Stimulated activated naive CD8-positive, alpha-beta T cell treated with anti-CD3 and anti-CD28 coated beads, Interleukin-15, Interleukin-2, amounts not matched to agents 100 ng/mL and 50 ng/mL, for 24 hours (primary cell): ENCODE results near the gene IFI27L1.

ENCODE experiments used
- H3K27ac Mint-ChIP-seq: one replicate; pipeline ENCODE4 v1.8.0; 2021; ENCODE audit warnings: mild to moderate bottlenecking, mixed read lengths
- H3K27me3 Mint-ChIP-seq: one replicate; pipeline ENCODE4 v1.8.0; 2021; ENCODE audit warnings: mixed read lengths
- H3K36me3 Mint-ChIP-seq: one replicate; pipeline ENCODE4 v1.8.0; 2021; ENCODE audit warnings: low read depth, mixed read lengths
- H3K4me1 Mint-ChIP-seq: one replicate; pipeline ENCODE4 v1.8.0; 2021; ENCODE audit warnings: low read depth, mixed read lengths
- H3K4me3 Mint-ChIP-seq: one replicate; pipeline ENCODE4 v1.8.0; 2021; ENCODE audit warnings: mild to moderate bottlenecking, mixed read lengths
- H3K9me3 Mint-ChIP-seq: one replicate; pipeline ENCODE4 v1.8.0; 2021; ENCODE audit warnings: mixed read lengths

The IFI27L1 gene

DNA sequence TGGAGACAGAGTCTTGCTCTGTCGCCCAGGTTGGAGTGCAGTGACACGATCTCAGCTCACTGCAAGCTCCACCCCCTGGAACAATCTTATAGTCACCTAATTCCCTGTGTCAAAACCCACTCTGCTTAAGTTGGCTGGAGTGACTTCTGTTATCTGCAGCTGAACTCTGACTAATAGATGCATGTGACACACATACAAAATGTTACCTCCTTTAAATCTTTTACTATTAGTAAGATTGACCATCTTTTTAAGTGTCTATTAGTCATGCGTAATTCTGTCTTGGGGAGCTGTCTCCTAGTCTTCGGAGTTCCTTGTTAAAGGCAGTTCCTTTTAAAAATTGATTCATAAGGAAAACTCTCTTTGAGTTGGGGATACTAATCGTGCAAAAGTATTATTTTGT is 7.4 kb downstream of the IFI27L1 start:
- Mint-ChIP-seq H3K4me1 (no peaks in the 10 kb centered on the region), H3K27me3 (no peaks in the 10 kb centered on the region), H3K9me3 (no peaks in the 10 kb centered on the region), H3K27ac (no peak overlapping the region), H3K4me3 (no peak overlapping the region), H3K36me3 (no peaks in the 10 kb centered on the region)

DNA sequence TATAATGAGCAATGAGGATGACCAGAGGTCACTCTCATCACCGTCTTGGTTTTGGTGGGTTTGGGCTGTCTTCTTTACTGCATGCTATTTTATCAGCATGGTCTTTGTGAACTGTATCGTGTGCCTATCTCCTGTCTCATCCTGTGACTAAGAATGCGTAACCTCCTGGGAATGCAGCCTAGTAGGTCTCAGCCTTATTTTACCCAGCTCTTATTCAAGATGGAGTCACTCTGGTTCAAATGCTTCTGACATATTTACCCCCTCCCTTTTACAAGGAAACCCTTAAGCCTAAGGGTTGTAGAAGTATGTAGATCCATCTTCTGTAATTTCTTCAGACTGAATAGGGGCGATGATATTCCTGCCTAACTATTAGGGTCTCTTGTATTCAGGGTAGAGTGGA is 8.4 kb downstream of the IFI27L1 start:
- H3K9me3 Mint-ChIP-seq: no peaks in the 10 kb centered on the region
- H3K27ac Mint-ChIP-seq: no peak overlapping the region
- no peaks in the 10 kb centered on the region for H3K36me3 Mint-ChIP-seq
- H3K4me3 Mint-ChIP-seq: no peak overlapping the region
- H3K4me1 Mint-ChIP-seq: no peaks in the 10 kb centered on the region
- H3K27me3 Mint-ChIP-seq: no peaks in the 10 kb centered on the region

DNA sequence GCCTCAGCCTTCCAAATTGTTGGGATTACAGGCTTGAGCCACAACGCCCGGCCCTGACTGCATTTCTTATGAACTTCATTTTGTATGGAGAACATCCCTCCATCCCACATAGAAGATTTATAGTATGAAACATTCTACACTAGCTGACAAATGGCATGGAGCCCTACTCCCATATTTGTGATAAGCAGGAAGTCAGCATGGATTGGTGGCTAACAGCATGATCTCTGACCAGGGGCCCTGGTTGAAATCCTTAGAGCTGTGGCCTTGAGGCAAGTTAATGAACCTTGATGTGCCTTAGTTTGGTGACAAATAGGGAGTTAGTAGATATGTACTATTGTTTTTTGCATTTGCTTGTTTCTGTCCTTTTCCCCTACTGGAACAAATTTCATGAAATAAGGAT is 12.3 kb downstream of the IFI27L1 start:
- Mint-ChIP-seq H3K4me3 (no peak overlapping the region), H3K27ac (no peak overlapping the region), H3K36me3 (peaks cover 4% of the 10 kb centered on the region), H3K9me3 (no peaks in the 10 kb centered on the region), H3K27me3 (no peaks in the 10 kb centered on the region), H3K4me1 (no peaks in the 10 kb centered on the region)

DNA sequence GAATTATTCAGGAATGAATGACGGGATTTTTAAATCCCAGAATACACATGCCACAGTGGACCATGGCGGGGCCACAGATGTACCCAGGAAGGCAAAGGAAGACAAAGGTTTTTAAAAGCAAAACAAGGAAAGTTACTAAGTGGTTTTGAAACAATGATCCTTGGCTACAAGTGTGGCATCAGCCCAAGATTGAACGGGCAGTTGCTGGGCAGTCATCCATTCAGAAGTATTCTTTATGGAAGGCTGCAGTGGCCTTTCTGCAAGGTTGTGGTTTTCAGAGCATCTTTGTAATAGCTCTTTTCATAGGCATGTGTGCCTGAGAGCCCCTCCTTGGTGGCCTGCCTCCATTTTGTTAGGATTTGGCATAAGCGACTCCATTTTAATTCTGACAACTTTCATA is 16.0 kb downstream of the IFI27L1 start:
- Mint-ChIP-seq H3K27me3 (no peaks in the 10 kb centered on the region), H3K36me3 (peaks cover 4% of the 10 kb centered on the region), H3K4me1 (no peaks in the 10 kb centered on the region), H3K9me3 (no peaks in the 10 kb centered on the region), H3K4me3 (no peak overlapping the region), H3K27ac (no peak overlapping the region)

DNA sequence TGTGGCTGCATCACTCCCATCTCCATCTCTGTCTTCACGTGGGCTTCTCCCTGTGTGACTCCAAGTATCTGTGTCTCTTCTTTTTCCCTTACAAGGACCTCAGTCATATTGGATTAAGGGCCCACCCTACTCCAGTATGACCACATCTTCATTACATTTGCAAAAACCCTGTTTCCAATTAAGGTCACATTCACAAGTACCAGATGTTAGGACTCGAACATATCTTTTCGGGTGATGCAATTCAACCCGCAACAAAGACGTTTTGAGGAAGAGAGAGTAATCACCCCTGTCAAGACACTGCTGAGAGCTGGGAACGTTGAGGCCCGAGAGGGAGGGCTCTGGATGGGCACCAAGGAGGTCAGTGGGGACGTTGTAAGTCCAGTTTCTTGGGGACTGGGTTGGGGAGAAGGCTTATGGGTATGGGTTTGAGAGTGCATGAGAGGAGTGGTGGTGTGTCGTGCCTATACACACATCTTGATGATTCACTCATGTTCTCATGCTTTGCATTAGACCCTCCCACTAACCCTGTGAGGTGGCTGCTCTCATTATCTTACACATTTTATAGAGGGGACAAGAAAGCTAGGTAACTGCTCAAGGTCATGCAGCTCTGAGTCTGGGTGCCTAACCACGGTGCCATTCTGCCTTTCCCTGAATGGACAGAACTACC is 17.3 kb downstream of the IFI27L1 start:
- H3K4me1 Mint-ChIP-seq: no peaks in the 10 kb centered on the region
- no peaks in the 10 kb centered on the region for H3K27me3 Mint-ChIP-seq
- H3K4me3 Mint-ChIP-seq: no peak overlapping the region
- H3K9me3 Mint-ChIP-seq: no peaks in the 10 kb centered on the region
- H3K27ac Mint-ChIP-seq: no peak overlapping the region
- H3K36me3 Mint-ChIP-seq: peaks cover 4% of the 10 kb centered on the region

DNA sequence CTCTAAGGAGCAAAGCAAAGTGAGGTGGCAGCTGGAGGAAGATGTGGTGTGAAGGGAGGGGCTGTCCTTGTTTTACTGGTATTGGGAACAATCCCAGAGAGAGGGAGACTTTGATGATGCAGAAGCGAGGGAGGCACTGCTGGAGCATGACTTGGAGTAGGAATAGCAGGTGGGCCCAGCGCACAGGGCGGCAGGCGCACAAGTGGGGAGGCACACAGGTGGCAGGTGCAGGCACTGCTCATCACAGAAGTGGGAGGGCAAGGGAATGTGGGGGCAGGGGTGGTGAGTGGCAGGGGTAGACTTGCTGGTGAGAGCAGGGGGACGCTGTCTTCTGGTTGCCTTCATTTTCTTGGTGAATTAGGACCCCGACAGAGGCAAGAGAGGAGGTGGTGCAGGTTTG is 17.9 kb downstream of the IFI27L1 start:
- H3K27ac Mint-ChIP-seq: no peak overlapping the region
- no peaks in the 10 kb centered on the region for H3K4me1 Mint-ChIP-seq
- H3K36me3 Mint-ChIP-seq: peaks cover 4% of the 10 kb centered on the region
- no peaks in the 10 kb centered on the region for H3K27me3 Mint-ChIP-seq
- H3K9me3 Mint-ChIP-seq: no peaks in the 10 kb centered on the region
- no peak overlapping the region for H3K4me3 Mint-ChIP-seq

DNA sequence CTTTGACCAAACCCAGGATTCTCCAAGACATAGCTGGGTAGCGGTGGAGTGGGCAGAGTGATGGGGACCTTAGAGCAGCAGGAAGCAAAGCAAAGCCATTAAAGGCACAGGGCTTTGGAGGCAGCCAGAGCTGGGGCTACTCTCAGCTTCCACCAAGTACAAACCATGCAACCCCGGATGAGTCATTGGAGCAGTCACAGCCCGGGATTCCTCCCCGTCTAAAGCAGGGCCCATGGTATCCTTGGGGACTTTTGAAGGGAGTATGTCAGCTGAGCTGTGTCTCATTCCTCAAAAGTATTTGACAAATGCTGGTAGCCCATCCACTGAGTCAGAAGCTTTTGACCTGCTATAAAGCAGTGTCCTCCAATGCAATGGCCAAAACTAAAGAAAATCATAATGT is 19.7 kb downstream of the IFI27L1 start:
- H3K27ac Mint-ChIP-seq: no peak overlapping the region
- no peaks in the 10 kb centered on the region for H3K27me3 Mint-ChIP-seq
- peaks cover 4% of the 10 kb centered on the region for H3K36me3 Mint-ChIP-seq
- no peaks in the 10 kb centered on the region for H3K4me1 Mint-ChIP-seq
- no peaks in the 10 kb centered on the region for H3K9me3 Mint-ChIP-seq
- no peak overlapping the region for H3K4me3 Mint-ChIP-seq

DNA sequence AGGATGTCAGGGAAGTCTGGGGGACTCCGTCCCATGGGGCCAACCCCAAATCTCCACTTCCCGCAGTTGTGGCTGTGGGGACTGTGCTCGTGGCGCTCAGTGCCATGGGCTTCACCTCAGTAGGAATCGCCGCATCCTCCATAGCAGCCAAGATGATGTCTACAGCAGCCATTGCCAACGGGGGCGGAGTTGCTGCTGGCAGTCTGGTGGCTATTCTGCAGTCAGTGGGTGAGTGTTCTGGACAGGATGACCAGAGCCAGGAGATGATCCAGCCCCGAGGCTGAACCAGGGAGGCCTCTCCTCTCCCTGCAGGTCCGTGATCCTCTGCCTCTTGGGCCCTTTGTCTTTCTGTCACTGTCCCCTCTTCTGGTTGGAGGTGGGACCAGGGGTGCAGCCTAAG is 20.6 kb downstream of the IFI27L1 start:
- Mint-ChIP-seq H3K27ac (no peak overlapping the region), H3K9me3 (no peaks in the 10 kb centered on the region), H3K4me3 (no peak overlapping the region), H3K27me3 (no peaks in the 10 kb centered on the region), H3K4me1 (no peaks in the 10 kb centered on the region), H3K36me3 (peaks cover 3% of the 10 kb centered on the region)

DNA sequence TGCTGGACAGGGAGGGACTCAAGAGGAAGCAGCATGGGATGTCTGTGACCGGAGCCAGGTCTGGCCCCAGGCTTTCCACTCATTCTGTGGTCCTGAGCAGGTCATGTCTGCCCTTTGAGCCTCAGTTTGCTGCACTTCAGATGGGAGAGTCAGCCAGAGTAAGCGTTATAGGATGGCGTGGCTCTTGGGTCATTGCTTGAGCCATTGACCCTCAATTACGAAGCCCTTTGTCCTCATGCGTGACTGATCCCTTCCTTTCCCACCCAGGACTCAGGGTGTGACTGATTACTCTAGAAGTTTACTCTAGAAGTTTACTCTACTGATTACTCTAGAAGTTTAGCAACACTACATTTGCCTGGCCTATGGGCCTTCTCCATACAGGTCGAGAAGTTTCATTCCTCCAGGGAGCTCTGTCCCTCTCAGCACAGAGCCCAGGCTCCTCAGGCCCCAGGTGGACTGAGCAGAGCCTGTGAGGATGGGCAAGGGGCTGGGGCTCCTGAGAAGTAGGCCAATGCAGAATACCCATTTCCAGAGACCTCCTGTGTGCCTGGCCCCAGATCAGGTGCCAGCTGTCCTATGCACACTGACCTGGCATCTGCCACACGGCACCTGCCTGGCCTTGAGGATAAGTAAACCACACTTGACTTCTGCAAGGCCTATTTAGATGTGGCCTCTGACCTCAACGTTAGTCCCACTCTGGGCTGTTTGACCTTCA is 21.8 kb downstream of the IFI27L1 start:
- Mint-ChIP-seq H3K36me3 (no peaks in the 10 kb centered on the region), H3K9me3 (no peaks in the 10 kb centered on the region), H3K4me3 (no peak overlapping the region), H3K27me3 (no peaks in the 10 kb centered on the region), H3K4me1 (no peaks in the 10 kb centered on the region), H3K27ac (no peak overlapping the region)

DNA sequence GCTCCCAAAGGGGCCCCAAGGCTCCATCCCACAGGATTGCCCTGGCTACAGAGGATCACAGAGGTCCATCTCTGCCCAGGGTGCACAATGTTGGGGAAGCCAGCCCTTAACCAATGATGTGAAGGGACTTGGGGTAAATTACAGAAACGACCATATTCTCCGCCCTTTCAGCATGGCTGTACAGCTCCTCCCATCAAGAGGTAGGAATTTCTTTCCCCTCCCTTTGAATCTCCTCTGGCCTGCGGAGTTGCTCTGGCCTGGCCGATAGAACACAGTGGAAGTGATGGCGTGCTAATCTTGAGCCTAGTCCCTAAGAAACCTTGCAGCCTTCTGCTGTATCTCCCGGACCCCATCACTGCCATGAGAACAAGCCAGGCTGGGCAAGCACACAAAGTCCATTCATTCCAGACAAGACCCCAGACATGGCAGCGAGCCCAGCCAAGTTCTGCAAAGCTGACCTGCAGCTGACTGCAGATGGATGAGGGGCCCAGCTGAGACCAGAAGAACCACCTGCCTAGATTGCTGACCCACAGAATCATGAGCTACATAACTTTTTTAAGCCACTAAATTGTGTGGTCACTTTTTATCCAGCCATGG is 22.5 kb downstream of the IFI27L1 start:
- Mint-ChIP-seq H3K27ac (no peak overlapping the region), H3K36me3 (no peaks in the 10 kb centered on the region), H3K4me1 (no peaks in the 10 kb centered on the region), H3K27me3 (no peaks in the 10 kb centered on the region), H3K4me3 (no peak overlapping the region), H3K9me3 (no peaks in the 10 kb centered on the region)

DNA sequence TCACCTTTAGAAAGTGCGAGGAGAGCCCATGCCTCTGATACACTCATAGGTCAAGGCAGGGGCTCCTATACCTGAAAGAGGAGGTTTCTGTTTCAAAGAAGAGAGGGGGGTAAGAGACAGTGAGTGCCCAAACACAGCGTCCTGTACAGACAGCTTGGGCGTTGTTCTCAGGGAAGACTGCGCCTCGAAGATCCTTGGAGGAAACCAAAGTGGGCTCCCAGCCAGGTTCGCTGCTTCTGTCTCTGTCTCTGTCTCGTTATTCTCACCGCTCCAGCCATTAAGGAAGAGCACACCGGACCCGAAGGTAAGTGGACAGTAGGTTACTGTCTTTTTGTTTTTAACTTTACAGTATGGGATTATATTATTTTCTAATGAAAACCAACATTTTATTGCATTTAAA is 23.6 kb downstream of the IFI27L1 start:
- no peak overlapping the region for H3K4me3 Mint-ChIP-seq
- no peaks in the 10 kb centered on the region for H3K9me3 Mint-ChIP-seq
- no peaks in the 10 kb centered on the region for H3K4me1 Mint-ChIP-seq
- H3K36me3 Mint-ChIP-seq: no peaks in the 10 kb centered on the region
- H3K27me3 Mint-ChIP-seq: no peaks in the 10 kb centered on the region
- H3K27ac Mint-ChIP-seq: no peak overlapping the region

DNA sequence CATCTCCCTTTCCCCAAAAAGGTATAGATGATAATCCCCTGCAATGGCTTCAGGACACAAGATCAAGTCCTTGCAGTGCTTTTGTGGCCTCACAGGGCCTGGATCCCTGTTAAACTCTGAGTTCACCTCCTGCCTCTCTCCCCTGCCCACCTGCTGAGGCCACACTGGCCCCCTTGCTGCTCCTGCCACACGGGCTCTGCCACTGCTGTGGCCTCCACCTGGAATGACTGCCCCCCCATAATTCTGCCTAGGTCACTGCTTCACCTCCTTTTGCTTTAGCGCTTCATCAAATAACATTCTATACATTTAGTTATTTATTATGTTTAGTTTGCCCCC is 28.8 kb downstream of the IFI27L1 start:
- no peak overlapping the region for H3K27ac Mint-ChIP-seq
- H3K27me3 Mint-ChIP-seq: no peaks in the 10 kb centered on the region
- no peaks in the 10 kb centered on the region for H3K4me1 Mint-ChIP-seq
- H3K36me3 Mint-ChIP-seq: no peaks in the 10 kb centered on the region
- H3K9me3 Mint-ChIP-seq: no peaks in the 10 kb centered on the region
- H3K4me3 Mint-ChIP-seq: no peak overlapping the region

DNA sequence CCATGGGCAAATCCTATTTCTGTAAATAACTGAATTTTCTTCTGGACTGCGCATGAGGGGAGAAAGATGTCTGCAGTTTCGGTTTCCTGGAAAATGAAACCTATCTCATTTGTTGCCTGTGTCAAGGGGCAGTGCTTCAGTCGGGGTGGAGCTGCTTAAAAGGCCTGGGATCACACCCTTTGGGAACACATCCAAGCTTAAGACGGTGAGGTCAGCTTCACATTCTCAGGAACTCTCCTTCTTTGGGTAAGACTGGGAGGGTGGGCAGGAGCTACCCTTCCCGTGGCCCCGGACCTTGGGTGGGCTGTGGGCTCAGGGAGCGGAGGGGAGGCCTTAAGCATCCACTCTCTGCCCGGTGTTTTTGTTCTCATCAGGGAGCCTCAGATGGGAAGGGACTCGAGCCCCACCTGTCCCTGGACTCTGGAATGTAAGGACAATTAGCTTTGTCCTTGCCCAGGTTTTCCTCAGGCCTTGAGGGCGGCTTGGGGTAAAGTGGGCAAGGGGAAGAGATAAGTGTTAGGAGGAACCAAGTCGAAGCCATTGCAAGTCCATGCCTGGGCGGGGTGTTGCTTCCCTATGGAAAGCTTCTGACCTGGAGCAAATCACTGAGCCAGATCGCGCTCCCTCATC is 29.6 kb downstream of the IFI27L1 start, which contains the start of gene IFI27:
Gene IFI27, plus strand, starts transcription at position 185 of the 630 bp plus-strand sequence.
- Mint-ChIP-seq H3K27ac (no peak within 1 kb of the TSS), H3K4me3 (no peak within 1 kb of the TSS), H3K36me3 (no peaks in the 10 kb centered on the region), H3K27me3 (no peaks in the 10 kb centered on the region), H3K9me3 (no peaks in the 10 kb centered on the region), H3K4me1 (no peaks in the 10 kb centered on the region)

DNA sequence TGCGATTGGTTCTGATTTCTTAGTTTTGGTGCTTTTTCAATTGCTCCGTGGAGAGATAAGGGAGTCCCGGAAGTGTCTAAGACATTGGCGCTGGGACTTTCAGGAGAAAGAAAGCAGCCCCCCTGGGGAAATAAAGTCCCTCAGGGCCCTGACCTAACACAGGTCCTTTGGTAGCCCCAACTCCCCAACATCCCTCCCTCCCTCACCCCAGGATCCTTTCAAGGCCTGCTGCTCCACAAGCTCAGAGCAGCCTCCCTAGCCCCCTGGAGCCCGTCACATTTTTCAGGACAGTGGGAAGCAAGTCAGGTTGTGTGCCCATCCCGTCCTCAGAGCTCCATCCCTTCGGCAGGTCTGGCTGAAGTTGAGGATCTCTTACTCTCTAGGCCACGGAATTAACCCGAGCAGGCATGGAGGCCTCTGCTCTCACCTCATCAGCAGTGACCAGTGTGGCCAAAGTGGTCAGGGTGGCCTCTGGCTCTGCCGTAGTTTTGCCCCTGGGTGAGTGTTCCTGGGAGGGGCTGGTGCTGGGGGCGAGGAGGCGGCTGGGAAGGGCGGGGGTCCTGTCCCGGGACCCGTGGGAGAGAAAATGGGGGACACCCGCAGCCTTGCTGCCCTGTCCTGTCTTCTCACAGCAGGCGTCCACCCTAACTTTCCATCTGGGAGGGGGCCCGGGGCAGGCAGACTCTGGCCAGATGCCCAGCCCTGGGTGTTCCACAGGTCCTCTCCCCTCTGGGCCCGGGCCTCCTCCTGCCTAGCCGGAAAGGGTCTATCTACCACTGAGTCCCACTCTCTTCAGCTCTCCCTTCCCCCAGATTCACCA is 30.4 kb downstream of the IFI27L1 start:
- H3K36me3 Mint-ChIP-seq: no peaks in the 10 kb centered on the region
- no peak overlapping the region for H3K4me3 Mint-ChIP-seq
- H3K27me3 Mint-ChIP-seq: peaks cover 2% of the 10 kb centered on the region
- no peaks in the 10 kb centered on the region for H3K4me1 Mint-ChIP-seq
- no peaks in the 10 kb centered on the region for H3K9me3 Mint-ChIP-seq
- no peak overlapping the region for H3K27ac Mint-ChIP-seq
